ENCODE results near the gene TBL1Y.

TBL1Y gene

DNA sequence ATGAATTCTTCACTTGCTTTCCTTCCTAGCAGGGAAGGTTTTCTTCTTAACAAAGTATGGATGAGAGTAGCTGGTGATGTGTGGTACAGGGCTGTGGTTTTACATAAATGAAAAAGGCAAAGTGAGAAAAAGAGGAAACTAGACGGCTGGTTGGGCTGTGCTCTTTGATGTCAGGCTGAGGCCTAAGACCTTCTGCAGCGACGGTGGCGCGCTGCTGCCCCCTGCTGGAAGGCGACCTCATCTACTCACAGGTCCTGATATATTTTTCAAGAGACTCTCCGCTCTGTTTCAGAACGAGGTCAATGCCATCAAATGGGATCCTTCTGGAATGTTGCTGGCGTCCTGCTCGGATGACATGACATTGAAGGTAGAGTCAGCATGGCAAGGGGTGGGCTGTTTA, 175.1 kb downstream of the TBL1Y start:
- TF ChIP-seq, protein P1, sequence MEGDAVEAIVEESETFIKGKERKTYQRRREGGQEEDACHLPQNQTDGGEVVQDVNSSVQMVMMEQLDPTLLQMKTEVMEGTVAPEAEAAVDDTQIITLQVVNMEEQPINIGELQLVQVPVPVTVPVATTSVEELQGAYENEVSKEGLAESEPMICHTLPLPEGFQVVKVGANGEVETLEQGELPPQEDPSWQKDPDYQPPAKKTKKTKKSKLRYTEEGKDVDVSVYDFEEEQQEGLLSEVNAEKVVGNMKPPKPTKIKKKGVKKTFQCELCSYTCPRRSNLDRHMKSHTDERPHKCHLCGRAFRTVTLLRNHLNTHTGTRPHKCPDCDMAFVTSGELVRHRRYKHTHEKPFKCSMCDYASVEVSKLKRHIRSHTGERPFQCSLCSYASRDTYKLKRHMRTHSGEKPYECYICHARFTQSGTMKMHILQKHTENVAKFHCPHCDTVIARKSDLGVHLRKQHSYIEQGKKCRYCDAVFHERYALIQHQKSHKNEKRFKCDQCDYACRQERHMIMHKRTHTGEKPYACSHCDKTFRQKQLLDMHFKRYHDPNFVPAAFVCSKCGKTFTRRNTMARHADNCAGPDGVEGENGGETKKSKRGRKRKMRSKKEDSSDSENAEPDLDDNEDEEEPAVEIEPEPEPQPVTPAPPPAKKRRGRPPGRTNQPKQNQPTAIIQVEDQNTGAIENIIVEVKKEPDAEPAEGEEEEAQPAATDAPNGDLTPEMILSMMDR (IDR thresholded peaks at IDR 0.05; ENCODE audit: low read depth, low read length), result no peak
- no peak overlapping the region for H3K4me3 ChIP-seq (ENCODE audit: low read depth, low read length)

GRCh38 chrY:7092836-7093235, 182.3 kb downstream of the TBL1Y start:
- H3K4me3 ChIP-seq (ENCODE audit: low read depth, low read length), result no peak overlapping the region
- TF ChIP-seq, protein P1 (IDR thresholded peaks at IDR 0.05; ENCODE audit: low read depth, low read length), result no peak

DNA sequence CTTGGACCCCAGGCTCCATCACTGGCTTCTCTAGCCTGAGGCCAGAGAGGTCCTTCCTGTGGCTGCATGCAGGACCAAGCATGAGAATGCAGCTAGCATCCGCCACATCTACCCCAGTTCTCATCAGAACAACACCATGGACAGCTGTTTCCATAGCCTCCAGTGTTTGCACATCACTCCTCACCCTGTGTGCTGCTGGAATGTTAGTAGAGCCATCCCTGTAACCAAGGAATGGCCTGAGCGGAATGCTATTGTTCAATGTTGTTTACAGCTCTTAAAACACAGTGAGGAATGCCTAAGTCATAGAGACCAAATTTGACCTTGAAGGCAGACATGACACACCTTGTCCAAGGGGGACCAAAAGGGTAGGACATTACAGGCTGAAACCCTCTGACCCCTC, 183.9 kb downstream of the TBL1Y start:
- TF ChIP-seq, protein P1 (IDR thresholded peaks at IDR 0.05; ENCODE audit: low read depth, low read length), result no peak
- H3K4me3 ChIP-seq (ENCODE audit: low read depth, low read length), result no peak overlapping the region

DNA sequence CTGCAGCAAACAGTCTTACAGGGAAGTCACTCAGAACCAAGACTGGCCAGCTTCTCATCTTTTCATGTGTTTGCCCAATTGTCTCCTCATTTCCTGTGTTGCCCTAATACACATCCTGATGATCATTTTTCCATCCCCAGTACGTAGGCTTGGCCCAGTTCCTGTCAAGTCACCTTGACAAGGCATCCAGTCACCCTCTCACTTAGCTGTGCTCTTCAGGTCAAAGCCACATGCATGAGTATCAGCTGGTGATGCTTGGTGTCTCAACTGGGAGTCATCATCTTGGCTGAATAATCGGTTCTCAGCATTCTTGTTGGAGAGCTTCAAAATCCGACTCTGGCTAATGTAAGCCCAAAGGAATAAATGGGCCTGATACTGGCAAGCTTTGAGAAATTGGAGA, 186.5 kb downstream of the TBL1Y start:
- H3K4me3 ChIP-seq (ENCODE audit: low read depth, low read length), result no peak overlapping the region
- TF ChIP-seq, protein P1 (IDR thresholded peaks at IDR 0.05; ENCODE audit: low read depth, low read length), result no peak

DNA sequence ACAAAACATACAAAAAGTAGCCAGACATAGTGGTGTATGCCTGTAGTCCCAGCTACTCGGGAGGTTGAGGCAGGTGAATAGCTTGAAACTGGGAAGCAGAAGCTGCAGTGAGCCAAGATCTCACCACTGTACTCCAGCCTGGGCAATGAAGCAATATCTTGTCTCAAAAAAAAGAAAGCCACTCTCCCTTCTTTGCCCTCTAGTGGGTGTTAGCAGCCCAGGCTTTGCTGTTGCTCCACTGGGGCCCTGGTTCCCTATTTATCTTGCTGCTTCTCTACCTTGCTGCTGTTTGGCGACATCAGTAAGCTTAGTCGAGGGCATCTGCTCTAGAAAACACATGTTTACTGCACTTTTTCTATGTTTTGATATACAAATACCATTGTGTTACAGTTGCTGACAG, 189.2 kb downstream of the TBL1Y start:
- TF ChIP-seq, protein P1 (IDR thresholded peaks at IDR 0.05; ENCODE audit: low read depth, low read length), result no peak
- H3K4me3 ChIP-seq (ENCODE audit: low read depth, low read length), result no peak overlapping the region

- no peak overlapping the region for H3K4me3 ChIP-seq (ENCODE audit: low read depth, low read length)
- TF ChIP-seq, protein P1 (IDR thresholded peaks at IDR 0.05; ENCODE audit: low read depth, low read length), result no peak
Observed at GRCh38 chrY:7102680-7103079, 192.2 kb downstream of the TBL1Y start.

- TF ChIP-seq, protein P1 (IDR thresholded peaks at IDR 0.05; ENCODE audit: low read depth, low read length), result no peak
- H3K4me3 ChIP-seq (ENCODE audit: low read depth, low read length), result no peak overlapping the region
Observed at GRCh38 chrY:7107179-7107578, 196.7 kb downstream of the TBL1Y start.

Measured in WI38 (cell line).